ENCODE measurements around the gene LYRM4. TPM values are rescaled to one million over a fixed set of nuclear protein-coding genes. Genes with fewer than 3 reads are reported as not detected.

The LYRM4 gene
- total and polyA plus RNA-seq, 9 of the 15 experiments (the other 6 are each of a cell fraction or from before 2014, with no cell fraction given), result 24.2 to 69.4 (median 41.8) TPM

GRCh38 chr6:5159162-5159561 lies 101.6 kb downstream of the LYRM4 start:
- ChIA-PET POLR2A (interaction anchor here (0.5 to 1.0 kb wide), 2 partner anchors 11 to 126 kb away, joined by 3 to 4 read pairs; no protein-coding TSS in a partner anchor), CTCF (ENCODE audit: low intra/inter-chr PET ratio) (no interaction called here)
- intact Hi-C loops (cut with micrococcal nuclease), result no loop called here
- H3K27ac ChIP-seq (ENCODE audit: extremely low read depth, low read depth, low read length), result no peak overlapping the region
- no peak overlapping the region for H3K9ac ChIP-seq (ENCODE audit: insufficient read depth in 1 of 2, low read depth in 2 of 2, low read length in 2 of 2)
- no peak overlapping the region for H3K4me2 ChIP-seq (ENCODE audit: insufficient read depth, low read length)
- no peaks in the 10 kb centered on the region for H3K27me3 ChIP-seq (ENCODE audit: control insufficient read depth in 2 of 2, insufficient read depth in 2 of 2, low read length in 2 of 2)
- in situ Hi-C loops (cut with MboI), result no loop called here
- H3K4me1 ChIP-seq (replicated peaks in 1 of 2; ENCODE audit: control insufficient read depth in 2 of 2, insufficient read depth in 2 of 2, low read length in 2 of 2), result peaks cover 0 to 5% of the 10 kb centered on the region in 2 experiments; a peak in 1 of 5 replicates
- no TSS peak for BruUV-seq (replicated peaks)
- H4K20me1 ChIP-seq (replicated peaks; ENCODE audit: control insufficient read depth, insufficient read depth, low read length), result no peaks in the 10 kb centered on the region; the same call in 1 of the 2 replicates
- no peaks in the 10 kb centered on the region for H3K36me3 ChIP-seq (ENCODE audit: control insufficient read depth, insufficient read depth, low read length)
- TF ChIP-seq POLR2AphosphoS2 (IDR thresholded peaks at IDR 0.05; ENCODE audit: low read length), result no peak
- no peak for TF ChIP-seq TGIF2 (CRISPR knock-in tag; IDR thresholded peaks at IDR 0.05)
- no peak for TF ChIP-seq SMARCB1 (IDR thresholded peaks at IDR 0.05; ENCODE audit: insufficient read length, low read depth)
- TF ChIP-seq PHB2 (IDR thresholded peaks at IDR 0.05; ENCODE audit: low read depth), result no peak
- TF ChIP-seq CHAMP1 (IDR thresholded peaks at IDR 0.05), result no peak
- no peak for TF ChIP-seq NR4A1 (CRISPR knock-in tag; IDR thresholded peaks at IDR 0.05)
- no peak for TF ChIP-seq NR4A1 (tag; IDR thresholded peaks at IDR 0.05)
- no peak for TF ChIP-seq SMAD1 (IDR thresholded peaks at IDR 0.05; ENCODE audit: low read depth, low read length, partially characterized antibody)
- no peak for TF ChIP-seq ZNF586 (CRISPR knock-in tag; conservative IDR thresholded peaks at IDR 0.05)
- TF ChIP-seq CTBP1 (IDR thresholded peaks at IDR 0.05; ENCODE audit: borderline replicate concordance), result no peak
- no peak for TF ChIP-seq E2F6 (IDR thresholded peaks at IDR 0.05; ENCODE audit: borderline replicate concordance in 1 of 2, extremely low read depth in 1 of 2, insufficient read depth in 1 of 2, insufficient read length in 1 of 2, low read depth in 1 of 2, low read length in 1 of 2, poor library complexity in 1 of 2, severe bottlenecking in 1 of 2)
- TF ChIP-seq KAT2B (IDR thresholded peaks at IDR 0.05; ENCODE audit: low read depth, low read length), result no peak
- no peak for TF ChIP-seq BCLAF1 (IDR thresholded peaks at IDR 0.05; ENCODE audit: borderline replicate concordance in 1 of 2, control insufficient read depth in 1 of 2, low read depth in 2 of 2, low read length in 1 of 2)
- TF ChIP-seq CHD1 (IDR thresholded peaks at IDR 0.05; ENCODE audit: low read length), result no peak
- no peak for TF ChIP-seq ZNF830 (CRISPR knock-in tag; IDR thresholded peaks at IDR 0.05)
- no peak for TF ChIP-seq RBFOX2 (IDR thresholded peaks at IDR 0.05; ENCODE audit: low read depth, low read length)
- no peak for TF ChIP-seq ZNF699 (CRISPR knock-in tag; IDR thresholded peaks at IDR 0.05; ENCODE audit: insufficient replicate concordance)
- no peaks in the 10 kb centered on the region for H3K79me2 ChIP-seq (ENCODE audit: control insufficient read depth, insufficient read depth, low read length)
- H3K9me1 ChIP-seq (ENCODE audit: control insufficient read depth, insufficient read depth, low read length), result no peaks in the 10 kb centered on the region
- H3K4me3 ChIP-seq, result no peak overlapping the region
- no peak for DNase-seq (ENCODE audit: extremely low read depth in 1 of 4, low spot score in 3 of 4)
- H3K9me3 ChIP-seq (replicated peaks; ENCODE audit: control insufficient read depth, insufficient read depth, low read depth, low read length), result no peaks in the 10 kb centered on the region
- 36% methylated on average over 1 of the region's 1 CpG for WGBS (ENCODE audit: insufficient coverage, low coverage, missing lambda C conversion rate)
- ATAC-seq, result no peak
- FAIRE-seq, result no peak
- no peak overlapping the region for H2AFZ ChIP-seq (ENCODE audit: low read depth, low read length)

Measured in K562 (cell line).